GM12878 (cell line): Measurements from ENCODE around the gene EPS8.

Experiments used
- SIN3A ChIP-seq: IDR thresholded peaks from 2 replicates; pipeline ENCODE4 v1.6.1; 2012; ENCODE audit warnings: low read depth, low read length, improper control_type of control experiment
- YY1 ChIP-seq: IDR thresholded peaks from 2 replicates; pipeline ENCODE4 v1.6.1; 2011; ENCODE audit warnings: low read depth, mild to moderate bottlenecking, low read length
- TF ChIP-seq, protein P1 (sequence below): IDR thresholded peaks from 2 replicates; pipeline ENCODE4 v1.6.1; 2012; ENCODE audit warnings: low read depth, low read length, improper control_type of control experiment

- TF ChIP-seq SIN3A, result no peak
- TF ChIP-seq, protein P1, sequence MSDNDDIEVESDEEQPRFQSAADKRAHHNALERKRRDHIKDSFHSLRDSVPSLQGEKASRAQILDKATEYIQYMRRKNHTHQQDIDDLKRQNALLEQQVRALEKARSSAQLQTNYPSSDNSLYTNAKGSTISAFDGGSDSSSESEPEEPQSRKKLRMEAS, result no peak
- no peak for TF ChIP-seq YY1
These were observed 151.0 kb downstream of the EPS8 start for GRCh38 chr12:15638231-15638630.
